ENCODE measurements around the gene WDR35.

Gene WDR35

DNA sequence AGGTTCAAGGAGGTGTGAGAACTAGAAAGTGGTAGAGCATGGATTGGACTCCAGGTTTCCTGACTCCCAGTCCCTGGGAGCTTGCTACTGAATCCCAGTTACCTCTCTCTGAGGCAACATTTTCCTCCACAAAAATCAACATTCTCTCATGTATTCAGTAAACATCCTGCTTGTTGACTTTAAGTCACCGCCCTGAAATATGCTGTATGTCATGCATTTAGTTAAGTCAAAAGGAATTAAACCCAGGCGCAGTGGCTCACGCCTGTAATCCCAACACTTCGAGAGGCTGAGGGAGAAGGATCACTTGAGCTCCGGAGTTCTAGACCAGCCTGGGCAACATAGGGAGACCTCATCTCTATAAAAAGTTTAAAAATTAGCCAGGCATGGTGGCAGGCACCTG, 18.8 kb upstream of the WDR35 start:
- no peak for DNase-seq

DNA sequence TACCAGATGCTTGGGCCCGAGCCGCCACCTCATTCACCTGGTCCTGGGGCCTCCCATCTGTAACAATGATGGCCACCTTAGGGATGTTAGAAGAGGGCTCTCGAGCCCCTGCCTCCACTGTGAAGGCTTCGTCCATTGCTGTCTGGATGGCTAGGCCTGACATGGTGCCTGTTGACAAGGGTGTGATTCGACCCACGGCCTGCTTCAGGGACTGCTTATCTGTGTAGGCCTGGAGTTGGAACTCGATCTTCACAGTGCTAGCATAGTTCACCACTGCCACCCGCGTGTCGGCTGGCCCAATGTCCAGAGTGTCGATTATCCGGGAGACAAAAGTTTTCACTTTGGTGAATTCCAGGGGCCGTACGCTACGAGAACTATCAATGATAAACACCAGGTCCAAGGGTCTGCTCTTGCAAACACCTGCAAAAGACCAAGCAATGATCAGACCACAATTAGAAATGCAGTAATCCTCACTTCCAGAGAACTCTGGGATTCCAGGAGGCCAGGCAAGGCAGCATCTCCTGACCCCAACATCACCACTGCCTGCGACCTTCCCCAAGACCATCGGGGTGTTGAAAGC, 16.1 kb upstream of the WDR35 start:
- DNase-seq: no peak

DNA sequence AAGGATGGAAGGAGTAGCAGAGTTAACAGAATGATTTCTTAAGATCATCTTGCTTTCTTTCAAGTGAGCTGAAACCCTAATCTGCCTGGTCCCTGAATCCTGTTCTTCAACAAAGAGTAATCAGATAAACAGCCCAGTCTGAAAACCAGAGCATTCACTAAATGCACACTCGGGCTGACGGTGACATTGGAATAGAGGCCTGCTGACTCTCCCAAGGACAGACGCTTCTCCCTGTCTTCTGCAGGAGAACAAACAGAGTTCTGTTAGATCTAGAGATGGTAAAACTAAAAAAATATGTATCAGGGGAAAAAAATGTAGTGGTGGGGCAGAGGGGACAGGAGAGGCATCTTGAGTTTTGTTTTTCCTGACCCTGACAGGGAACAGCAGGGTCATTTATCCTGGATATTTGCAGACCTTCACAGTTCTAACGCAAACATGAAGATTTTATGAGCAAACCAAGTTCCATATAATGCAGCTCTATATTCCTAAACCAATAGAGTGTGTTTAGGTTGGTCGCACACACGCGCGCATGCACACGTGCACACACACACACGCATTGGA, 15.2 kb upstream of the WDR35 start:
- DNase-seq: no peak

DNA sequence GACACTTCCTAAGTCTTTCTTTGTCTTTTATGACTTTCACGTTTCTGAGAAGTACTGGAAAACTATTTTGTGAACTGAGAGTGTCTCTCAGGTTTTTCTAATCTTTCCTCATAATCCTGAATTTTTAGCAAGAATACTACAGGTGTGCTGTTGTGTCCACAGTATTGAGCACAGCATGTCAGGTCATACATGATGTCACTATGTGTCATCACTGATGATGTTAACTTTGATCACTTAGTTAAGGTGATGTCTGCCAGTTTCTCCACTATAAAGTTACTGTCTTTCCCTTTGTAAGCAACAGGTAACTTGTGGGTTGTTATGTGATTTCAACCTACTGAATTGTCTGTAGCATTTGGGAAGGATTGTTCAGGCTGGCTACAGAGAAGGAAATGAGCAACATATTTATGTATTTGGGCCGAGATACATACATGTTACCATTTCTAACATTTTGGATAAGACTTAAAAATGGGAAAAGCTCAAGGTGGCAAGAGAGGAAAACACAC, 11.5 kb upstream of the WDR35 start:
- DNase-seq: no peak

DNA sequence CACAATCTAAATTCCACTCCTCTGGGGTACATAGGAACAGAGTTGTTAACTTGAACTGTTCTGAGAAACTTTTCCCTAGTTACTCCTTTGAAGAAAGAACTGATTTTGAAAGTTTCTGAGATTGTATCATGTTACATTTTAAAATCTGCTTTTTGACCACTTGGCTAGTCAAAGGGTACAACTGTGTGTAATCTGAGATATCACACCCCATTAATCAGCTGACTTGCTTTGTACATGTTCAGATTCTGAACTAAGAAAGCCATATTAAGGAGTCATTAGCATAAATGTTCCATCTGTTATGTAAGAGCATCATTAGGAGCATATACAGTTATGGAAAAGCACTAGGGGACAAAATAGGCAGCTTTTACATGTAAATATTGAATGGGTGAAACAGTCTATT, 3.8 kb upstream of the WDR35 start:
- DNase-seq: no peak

DNA sequence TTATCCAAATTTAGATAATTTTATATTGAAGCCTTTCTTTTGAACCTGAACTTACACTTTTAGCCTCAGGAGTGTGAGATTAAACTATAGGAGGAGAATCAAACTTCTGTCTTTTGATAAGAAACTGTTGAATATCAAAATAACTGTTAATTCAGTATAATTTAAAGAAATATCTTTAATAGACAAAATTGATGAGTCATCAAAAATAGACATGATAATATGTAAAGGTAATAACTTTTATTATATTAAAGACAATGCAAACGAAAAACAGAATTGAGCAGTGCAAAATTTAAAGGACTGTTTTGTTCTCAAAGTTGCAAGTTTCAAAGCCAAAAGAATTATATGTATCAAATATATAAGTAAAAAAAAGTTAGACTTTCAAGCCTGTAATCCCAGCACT, 2.0 kb upstream of the WDR35 start:
- no peak for DNase-seq

DNA sequence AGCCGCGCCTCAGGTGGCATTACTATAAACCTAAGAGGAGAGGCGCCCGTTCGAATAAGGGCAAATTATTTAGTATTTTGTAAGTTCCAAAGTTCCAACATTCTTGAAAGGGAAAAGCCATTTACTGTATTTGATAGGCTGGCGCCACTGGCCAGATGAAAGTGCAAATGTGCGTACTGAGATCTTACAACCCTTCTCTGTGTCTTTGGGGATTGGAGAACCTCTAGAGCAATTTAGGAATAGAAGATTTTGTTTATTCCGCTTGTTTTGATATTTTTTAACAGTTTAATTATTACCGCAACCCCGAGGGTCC, 467 bp upstream of the WDR35 start:
- no peak for DNase-seq

DNA sequence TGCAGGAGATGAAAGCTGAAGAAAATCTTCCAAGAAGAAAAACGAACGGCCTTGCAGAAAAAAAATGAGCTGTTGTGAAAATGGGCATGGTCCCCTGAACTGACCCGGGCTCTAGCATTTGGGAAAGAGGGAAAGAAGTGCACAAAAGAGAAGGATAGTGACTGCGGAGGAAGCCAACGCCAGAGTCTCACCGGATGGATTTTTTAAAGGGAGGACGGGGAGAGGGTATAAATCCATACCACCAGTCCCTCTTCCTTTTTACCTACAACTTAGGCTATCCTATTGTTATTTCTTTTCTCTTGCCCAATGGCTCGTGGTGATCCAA, 601 bp downstream of the WDR35 start:
- DNase-seq: no peak

DNA sequence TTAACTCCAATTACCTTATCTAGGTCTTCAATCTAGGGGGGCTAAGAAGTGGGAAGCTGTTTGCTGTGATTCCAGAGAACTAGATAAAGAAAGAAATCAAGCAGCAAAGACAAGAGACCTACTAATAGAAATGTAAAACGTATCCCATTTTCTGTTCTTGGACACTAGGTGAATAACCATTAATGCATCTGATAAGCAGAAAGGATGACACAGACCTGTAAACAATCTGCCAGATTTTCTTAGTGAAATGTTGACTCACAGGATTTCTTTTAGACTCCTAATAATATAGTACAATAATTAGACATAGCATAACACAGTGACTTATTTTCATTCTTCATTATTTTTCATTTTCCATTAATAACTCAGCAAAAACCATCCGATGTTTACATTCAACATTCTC, 1.3 kb downstream of the WDR35 start:
- DNase-seq: no peak

DNA sequence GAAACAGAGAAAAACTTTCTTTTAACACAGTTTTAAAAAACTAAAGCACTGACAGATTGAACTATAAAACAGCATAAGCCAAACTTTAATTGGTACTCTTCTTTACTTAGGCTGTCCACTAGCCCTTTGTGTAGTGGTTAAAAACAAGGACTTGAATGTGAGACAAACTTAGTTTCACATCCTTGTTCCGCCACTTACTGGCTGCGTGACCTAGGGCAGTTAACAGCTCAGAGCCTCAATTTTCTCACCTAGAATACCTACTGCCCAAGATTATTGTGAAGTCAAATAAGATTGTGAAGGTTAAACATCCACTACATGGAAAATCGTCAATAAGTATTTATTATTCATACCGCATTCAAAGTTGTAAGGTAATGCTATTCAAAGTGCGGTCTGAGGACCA, 2.0 kb downstream of the WDR35 start:
- DNase-seq: no peak

DNA sequence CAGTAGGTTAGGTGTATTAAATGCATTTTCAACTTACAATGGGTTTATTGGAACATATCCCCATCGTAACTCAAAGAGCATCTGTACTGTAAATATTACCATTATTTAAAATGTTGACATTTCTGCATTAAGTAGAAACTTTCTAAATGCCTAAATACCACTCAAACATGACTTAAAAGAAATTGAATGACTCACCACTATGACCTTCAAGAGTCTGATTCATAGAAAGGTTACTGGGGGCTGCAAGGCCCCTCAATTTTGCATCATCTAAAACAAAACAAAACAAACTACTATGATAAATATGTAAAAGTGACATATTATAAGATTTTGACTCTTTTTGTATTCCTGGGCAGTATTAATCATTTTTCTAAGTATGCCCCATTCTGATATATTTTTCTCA, 7.6 kb downstream of the WDR35 start:
- DNase-seq: no peak

DNA sequence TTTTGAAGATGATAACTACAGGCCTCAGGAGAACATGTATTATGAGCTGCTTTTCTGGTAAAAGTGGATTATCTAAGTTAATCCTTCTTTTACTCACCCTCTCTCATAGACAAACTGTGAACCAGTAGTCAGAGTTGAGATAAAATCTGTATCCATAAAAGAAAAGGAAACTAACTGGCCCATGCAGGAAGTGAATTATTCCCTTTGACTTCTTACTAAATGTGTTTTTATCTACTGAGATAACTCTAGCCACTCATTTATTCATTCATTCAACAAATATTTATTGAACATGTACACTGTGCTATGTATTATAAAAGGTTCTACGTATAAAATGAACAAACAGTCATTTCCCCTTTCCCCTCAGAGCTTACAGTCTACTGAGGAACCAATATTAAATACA, 10.0 kb downstream of the WDR35 start:
- DNase-seq: no peak

DNA sequence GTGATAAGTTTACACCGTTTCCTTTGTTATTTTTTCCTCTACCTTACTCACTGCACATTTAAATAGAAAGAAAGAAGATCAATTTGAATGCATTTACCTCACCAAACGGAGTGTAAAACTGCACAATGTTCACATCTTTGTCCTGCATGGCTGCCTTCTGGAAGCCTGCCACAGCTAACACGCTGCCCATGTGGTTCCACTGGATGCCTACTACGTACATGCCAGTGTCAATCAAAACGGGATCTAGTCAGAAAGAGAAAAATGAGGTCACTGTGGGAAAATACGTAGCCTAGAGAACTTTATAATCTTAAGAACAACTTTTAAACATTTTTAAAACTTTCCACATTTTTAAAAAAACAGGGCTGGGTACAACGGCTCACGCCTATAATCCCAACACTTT, 16.4 kb downstream of the WDR35 start:
- DNase-seq: no peak

DNA sequence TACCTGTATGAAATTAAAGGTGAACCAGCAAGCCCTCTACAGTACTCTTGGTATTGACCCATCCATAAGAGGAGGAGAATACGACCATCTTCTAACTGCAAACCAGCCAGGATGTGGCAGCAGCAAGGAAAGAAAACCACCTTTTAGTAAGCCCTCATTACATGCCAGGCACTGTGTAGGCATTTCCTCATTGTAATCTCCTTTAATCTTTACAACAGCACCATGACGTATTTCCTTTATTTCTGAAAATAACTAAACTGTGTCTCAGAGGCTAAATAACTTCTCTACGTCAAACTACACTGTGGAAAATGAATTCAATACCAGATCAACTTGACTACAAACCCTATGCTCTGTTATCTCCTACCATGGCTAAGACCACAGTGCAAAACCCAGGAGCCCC, 18.2 kb downstream of the WDR35 start:
- no peak for DNase-seq

DNA sequence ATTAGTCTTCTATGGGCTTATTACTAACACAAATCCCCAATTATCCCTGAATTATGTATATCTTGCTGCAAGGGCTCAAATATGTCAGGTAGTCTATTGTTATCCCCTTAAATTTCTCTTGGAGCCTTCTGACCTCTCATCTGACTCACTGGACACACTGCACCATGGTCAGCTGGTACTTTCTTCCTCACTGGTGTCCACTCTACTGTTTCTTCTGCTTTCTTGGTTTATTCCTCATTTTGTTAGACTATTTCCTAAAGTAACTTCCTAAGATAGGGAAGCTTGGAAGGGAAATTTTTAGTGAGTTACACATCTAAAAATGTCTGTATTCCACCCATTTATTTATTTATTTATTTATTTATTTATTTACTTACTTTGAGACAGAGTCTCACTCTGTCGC, 26.5 kb downstream of the WDR35 start:
- DNase-seq: no peak

DNA sequence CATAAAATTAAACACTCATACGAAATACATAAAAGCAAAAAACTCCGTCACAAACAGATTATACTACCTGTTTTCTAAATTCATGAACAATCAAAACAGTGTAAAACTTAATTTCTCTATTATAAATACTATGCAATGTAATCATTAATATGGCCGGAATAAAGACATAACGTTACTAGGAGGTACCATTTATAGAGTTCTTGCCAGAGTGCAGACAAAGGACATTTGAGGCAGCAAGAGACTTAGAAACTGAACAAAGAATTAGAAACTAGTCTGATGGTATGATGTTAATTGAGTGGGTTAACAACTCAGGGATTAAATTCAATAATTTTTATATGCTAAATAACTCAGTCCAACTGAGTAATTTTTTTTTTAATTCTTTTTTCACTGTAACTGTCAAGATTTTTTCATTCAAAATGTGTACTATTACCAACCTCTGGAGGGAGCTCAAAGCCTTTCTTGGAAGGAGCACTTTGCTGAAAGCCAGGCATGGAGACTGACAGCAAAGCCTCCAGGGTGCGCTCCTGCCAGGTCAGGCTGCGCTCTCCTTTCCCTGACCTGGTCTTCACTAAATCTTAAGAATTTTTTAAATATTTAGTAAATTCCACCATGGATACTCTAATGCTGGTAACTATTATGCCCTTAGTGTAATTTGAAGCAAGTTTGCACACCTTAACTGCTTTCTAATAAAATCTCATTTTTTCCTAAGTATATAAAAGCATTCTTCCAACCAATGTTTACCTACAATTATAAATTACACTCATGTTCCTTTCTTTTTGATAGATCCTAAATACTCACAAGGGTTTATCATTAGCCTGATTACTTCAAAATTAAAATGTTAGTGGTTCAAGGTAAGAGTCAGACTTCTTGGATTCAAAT, 34.1 kb downstream of the WDR35 start:
- DNase-seq: peak; percentile 9

DNA sequence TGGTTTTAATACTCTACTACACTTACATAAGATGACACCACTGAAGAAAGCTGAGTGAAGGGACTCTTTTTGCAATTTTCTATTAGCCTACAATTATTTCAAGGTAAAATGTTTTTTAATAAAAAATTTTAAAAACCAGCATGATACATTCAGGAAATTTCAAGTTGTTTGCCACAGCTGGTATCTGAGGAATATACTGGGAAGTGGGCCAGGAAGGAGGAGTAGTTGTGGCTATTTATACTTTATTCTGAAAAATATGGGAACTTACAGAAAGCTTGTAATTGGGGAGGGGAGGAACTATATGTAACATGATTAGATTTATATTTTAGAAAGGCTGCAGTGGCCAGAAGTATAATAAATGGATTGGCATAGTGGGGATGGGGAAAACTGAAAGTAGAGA, 40.8 kb downstream of the WDR35 start:
- no peak for DNase-seq

DNA sequence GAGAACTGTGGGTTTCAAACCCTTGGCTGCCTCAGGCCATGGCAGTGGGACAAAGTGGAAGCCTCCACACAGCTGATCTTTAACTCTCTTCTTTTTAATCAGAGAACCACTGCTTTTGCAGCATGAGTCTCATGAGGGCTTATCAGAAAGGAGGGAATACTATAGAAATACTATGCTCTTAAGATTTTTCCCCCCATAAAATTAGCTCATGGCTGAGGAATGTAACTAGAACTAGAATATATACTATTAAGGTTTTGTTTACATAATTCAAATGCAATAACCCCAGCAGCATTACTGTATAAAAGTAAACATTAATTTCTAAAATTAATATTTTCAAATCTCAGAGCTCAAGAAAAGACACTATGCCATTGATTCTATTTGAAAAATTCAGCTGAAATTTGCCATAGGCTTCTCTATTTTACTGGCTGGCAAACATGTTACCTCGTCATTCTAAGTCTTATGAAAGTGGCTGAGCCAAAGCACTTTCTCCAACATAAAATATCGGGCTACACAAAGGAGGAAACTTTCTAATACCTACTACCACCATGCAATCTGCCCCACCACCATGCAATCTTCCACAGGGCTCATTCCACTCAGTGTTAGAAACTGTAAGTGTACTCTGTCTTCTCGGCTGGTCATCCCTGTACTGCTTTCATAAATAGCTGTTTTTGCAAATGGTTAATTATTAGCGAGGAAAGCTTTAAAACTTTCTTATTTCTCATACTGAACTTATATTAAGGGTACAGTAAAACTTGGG, 42.5 kb downstream of the WDR35 start:
- no peak for DNase-seq

DNA sequence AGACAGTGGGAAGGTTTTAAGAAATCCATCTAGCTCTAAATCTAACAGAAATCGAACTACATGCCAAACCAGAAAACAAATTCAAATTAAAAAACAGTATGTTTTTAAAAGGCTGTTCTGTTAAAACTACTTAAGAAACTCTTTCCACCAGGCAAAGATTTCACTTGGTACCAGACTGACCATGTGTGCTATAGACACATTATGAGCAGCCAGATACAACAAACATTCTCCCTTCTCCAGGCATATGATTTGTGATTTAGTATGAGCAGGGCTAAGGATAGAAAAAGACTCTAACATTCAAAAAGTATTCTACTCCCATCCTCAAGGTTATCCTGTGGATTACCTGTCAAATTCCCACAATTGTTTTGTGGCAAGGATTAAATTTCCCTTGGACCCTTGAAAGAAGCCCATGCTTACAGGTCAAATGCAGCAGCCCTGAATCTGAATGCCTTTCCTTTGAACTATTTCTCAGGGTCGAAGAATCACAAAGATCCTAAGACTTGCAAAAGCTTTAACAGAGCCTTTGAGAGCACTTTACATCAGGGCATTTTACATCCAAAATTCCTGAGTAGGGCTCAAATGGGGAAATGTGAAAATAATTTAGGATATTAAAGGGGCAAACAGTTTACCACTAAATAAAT, 45.6 kb downstream of the WDR35 start:
- DNase-seq: no peak

DNA sequence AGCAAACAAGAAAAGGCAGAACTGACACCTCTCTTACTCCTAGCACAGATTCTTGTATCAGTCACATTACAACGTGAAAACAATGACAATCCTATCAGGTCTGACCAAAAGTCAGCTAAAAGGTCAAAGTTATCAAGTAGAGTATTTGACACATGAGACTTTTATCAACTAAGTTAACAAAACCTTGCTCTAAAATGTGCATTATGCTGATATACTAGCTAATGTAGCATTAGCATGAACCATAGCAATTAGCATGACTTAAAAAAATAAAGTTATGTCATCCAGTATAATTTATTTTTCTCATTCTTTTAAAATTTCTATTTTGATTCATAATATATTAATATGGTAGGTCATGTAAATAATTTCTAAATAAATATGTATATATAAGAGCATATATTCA, 46.7 kb downstream of the WDR35 start:
- no peak for DNase-seq

DNA sequence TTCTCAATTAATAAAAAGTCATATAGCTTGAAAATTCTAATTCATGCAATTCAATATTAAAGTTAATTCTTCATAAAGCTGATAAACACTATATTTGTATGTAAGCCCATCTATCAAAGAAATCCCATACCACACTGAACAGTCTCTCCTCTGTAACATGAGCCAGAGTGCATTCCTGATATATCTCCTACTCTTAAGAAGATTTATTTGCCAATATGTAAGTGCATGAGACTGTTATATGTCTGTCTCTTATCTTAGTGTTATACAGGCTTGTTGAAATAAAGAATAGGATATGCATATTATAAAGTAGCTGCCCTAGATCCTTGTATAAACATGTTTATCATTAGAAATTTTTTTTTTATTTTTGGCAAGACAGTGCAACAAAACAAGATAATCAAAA, 47.7 kb downstream of the WDR35 start:
- no peak for DNase-seq

DNA sequence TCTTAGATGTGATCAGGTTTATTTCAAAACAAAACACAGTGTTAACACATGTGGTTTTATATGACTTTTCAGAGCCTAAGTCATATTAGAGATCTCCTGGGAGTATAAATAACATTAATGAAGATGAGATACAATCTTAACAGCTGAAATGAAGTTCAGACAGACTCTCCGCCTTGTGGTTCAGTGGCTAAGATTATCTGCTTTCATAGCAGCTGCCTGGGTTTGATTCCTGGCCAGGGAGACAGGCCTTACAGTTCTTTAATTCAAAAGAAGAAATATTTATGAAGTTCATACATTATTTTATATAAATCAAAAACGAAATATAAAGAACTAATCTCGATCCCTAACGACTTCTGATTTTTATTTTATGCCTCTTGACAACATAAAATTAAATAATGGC, 52.9 kb downstream of the WDR35 start:
- no peak for DNase-seq

DNA sequence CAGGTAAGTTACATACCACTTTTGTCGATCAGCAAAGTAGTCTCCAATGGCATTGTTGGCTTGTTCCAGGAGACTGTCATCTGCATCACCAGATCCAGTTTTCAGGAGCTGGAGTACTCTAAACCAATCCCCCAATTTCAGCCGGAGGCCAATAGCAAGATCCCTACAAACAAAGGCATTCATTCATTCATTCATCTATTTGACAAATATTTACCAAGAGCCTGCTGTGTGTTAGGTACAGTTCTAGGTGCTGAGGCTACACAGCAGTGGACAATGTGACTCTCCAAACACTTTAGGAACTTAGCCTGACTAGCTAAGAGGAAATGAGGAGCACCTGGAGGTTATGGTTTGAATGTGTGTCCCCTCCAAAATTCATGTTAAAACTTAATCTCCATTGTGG, 53.7 kb downstream of the WDR35 start:
- DNase-seq: no peak

All from activated T-cell treated with anti-CD3 and anti-CD28 coated beads for 4 hours (primary cell).